ENCODE measurements around the gene RASGRP2. TPM values are rescaled to one million over a fixed set of nuclear protein-coding genes. Genes with fewer than 3 reads are reported as not detected.

RASGRP2 gene
- total RNA-seq, 1 experiment from 2014 or later = 4.0 TPM

- no peaks in the 10 kb centered on the region for H3K9me2 ChIP-seq (replicated peaks; ENCODE audit: insufficient read depth, low read length)
- H3K4me1 ChIP-seq (ENCODE audit: low read length) = peaks cover 11% of the 10 kb centered on the region
- H3K36me3 ChIP-seq (ENCODE audit: insufficient read depth, low read length) = no peaks in the 10 kb centered on the region
- H4K20me1 ChIP-seq (ENCODE audit: insufficient read depth, low read depth, low read length) = no peaks in the 10 kb centered on the region; the same call in 1 of the 2 replicates
- no peaks in the 10 kb centered on the region for H3K79me2 ChIP-seq (ENCODE audit: low read length)
- H3K4me3 ChIP-seq (ENCODE audit: low read length) = no peak overlapping the region
- no peaks in the 10 kb centered on the region for H3K27me3 ChIP-seq (ENCODE audit: low read length)
- no peak overlapping the region for H3K4me2 ChIP-seq (ENCODE audit: low read depth, low read length, poor library complexity, severe bottlenecking)
- no peak overlapping the region for H2AFZ ChIP-seq (ENCODE audit: low read length)
- H3K9me3 ChIP-seq (ENCODE audit: low read length) = no peaks in the 10 kb centered on the region
- DNase-seq = no peak
- no peak overlapping the region for H3K27ac ChIP-seq (ENCODE audit: low read length)
- no peak overlapping the region for H3K9ac ChIP-seq (ENCODE audit: low read length)
Observed at GRCh38 chr11:64696045-64696444, 47.9 kb downstream of the RASGRP2 start.

GRCh38 chr11:64695548-64695947 lies 48.4 kb downstream of the RASGRP2 start:
- no peak overlapping the region for H3K4me3 ChIP-seq (ENCODE audit: low read length)
- no peaks in the 10 kb centered on the region for H3K79me2 ChIP-seq (ENCODE audit: low read length)
- H3K27ac ChIP-seq (ENCODE audit: low read length) = no peak overlapping the region
- H3K4me2 ChIP-seq (ENCODE audit: low read depth, low read length, poor library complexity, severe bottlenecking) = no peak overlapping the region
- no peaks in the 10 kb centered on the region for H3K9me2 ChIP-seq (replicated peaks; ENCODE audit: insufficient read depth, low read length)
- H3K4me1 ChIP-seq (ENCODE audit: low read length) = peaks cover 11% of the 10 kb centered on the region
- H2AFZ ChIP-seq (ENCODE audit: low read length) = no peak overlapping the region
- no peaks in the 10 kb centered on the region for H3K9me3 ChIP-seq (ENCODE audit: low read length)
- H3K27me3 ChIP-seq (ENCODE audit: low read length) = no peaks in the 10 kb centered on the region
- no peak for DNase-seq
- no peaks in the 10 kb centered on the region for H3K36me3 ChIP-seq (ENCODE audit: insufficient read depth, low read length)
- no peak overlapping the region for H3K9ac ChIP-seq (ENCODE audit: low read length)
- no peaks in the 10 kb centered on the region; the same call in 1 of the 2 replicates for H4K20me1 ChIP-seq (ENCODE audit: insufficient read depth, low read depth, low read length)

- DNase-seq = peak; percentile 77
- Histone ChIP-seq H3K36me3 (ENCODE audit: insufficient read depth, low read length) (no peaks in the 10 kb centered on the region), H4K20me1 (ENCODE audit: insufficient read depth, low read depth, low read length) (no peaks in the 10 kb centered on the region; the same call in 1 of the 2 replicates), H3K9ac (ENCODE audit: low read length) (no peak overlapping the region), H3K79me2 (ENCODE audit: low read length) (no peaks in the 10 kb centered on the region), H3K9me2 (replicated peaks; ENCODE audit: insufficient read depth, low read length) (no peaks in the 10 kb centered on the region), H3K27me3 (ENCODE audit: low read length) (no peaks in the 10 kb centered on the region), H3K4me1 (ENCODE audit: low read length) (peaks cover 11% of the 10 kb centered on the region), H3K4me2 (ENCODE audit: low read depth, low read length, poor library complexity, severe bottlenecking) (peak overlapping the region; percentile 20), H3K4me3 (ENCODE audit: low read length) (no peak overlapping the region), H2AFZ (ENCODE audit: low read length) (peak overlapping the region; percentile 31; the same call in 1 of the 2 replicates), H3K9me3 (ENCODE audit: low read length) (no peaks in the 10 kb centered on the region), H3K27ac (ENCODE audit: low read length) (no peak overlapping the region)
Observed at GRCh38 chr11:64694821-64695365, 49.0 kb downstream of the RASGRP2 start.

- no peak overlapping the region for H3K9ac ChIP-seq (ENCODE audit: low read length)
- no peak overlapping the region for H3K27ac ChIP-seq (ENCODE audit: low read length)
- no peaks in the 10 kb centered on the region for H3K36me3 ChIP-seq (ENCODE audit: insufficient read depth, low read length)
- no peak overlapping the region; the same call in 1 of the 2 replicates for H2AFZ ChIP-seq (ENCODE audit: low read length)
- no peaks in the 10 kb centered on the region for H3K79me2 ChIP-seq (ENCODE audit: low read length)
- H3K9me2 ChIP-seq (replicated peaks; ENCODE audit: insufficient read depth, low read length) = no peaks in the 10 kb centered on the region
- H3K27me3 ChIP-seq (ENCODE audit: low read length) = no peaks in the 10 kb centered on the region
- no peak overlapping the region for H3K4me2 ChIP-seq (ENCODE audit: low read depth, low read length, poor library complexity, severe bottlenecking)
- H3K4me3 ChIP-seq (ENCODE audit: low read length) = no peak overlapping the region
- DNase-seq = no peak
- no peaks in the 10 kb centered on the region for H3K9me3 ChIP-seq (ENCODE audit: low read length)
- no peaks in the 10 kb centered on the region; the same call in 1 of the 2 replicates for H4K20me1 ChIP-seq (ENCODE audit: insufficient read depth, low read depth, low read length)
- peaks cover 17% of the 10 kb centered on the region for H3K4me1 ChIP-seq (ENCODE audit: low read length)
Observed at GRCh38 chr11:64694026-64694755, 49.8 kb downstream of the RASGRP2 start.

- Histone ChIP-seq H3K4me3 (ENCODE audit: low read length) (no peak overlapping the region), H2AFZ (ENCODE audit: low read length) (no peak overlapping the region), H3K79me2 (ENCODE audit: low read length) (no peaks in the 10 kb centered on the region), H3K4me2 (ENCODE audit: low read depth, low read length, poor library complexity, severe bottlenecking) (no peak overlapping the region), H3K9ac (ENCODE audit: low read length) (no peak overlapping the region), H3K9me2 (replicated peaks; ENCODE audit: insufficient read depth, low read length) (no peaks in the 10 kb centered on the region), H4K20me1 (ENCODE audit: insufficient read depth, low read depth, low read length) (no peaks in the 10 kb centered on the region; the same call in 1 of the 2 replicates), H3K9me3 (ENCODE audit: low read length) (no peaks in the 10 kb centered on the region), H3K27ac (ENCODE audit: low read length) (no peak overlapping the region), H3K4me1 (ENCODE audit: low read length) (peaks cover 24% of the 10 kb centered on the region), H3K36me3 (ENCODE audit: insufficient read depth, low read length) (no peaks in the 10 kb centered on the region), H3K27me3 (ENCODE audit: low read length) (no peaks in the 10 kb centered on the region)
- no peak for DNase-seq
Observed at GRCh38 chr11:64692764-64693331, 51.1 kb downstream of the RASGRP2 start.

GRCh38 chr11:64691543-64691942 lies 52.4 kb downstream of the RASGRP2 start:
- Histone ChIP-seq H3K4me3 (ENCODE audit: low read length) (no peak overlapping the region), H3K79me2 (ENCODE audit: low read length) (no peaks in the 10 kb centered on the region), H3K9me3 (ENCODE audit: low read length) (no peaks in the 10 kb centered on the region), H3K4me2 (ENCODE audit: low read depth, low read length, poor library complexity, severe bottlenecking) (no peak overlapping the region), H3K27ac (ENCODE audit: low read length) (no peak overlapping the region), H4K20me1 (ENCODE audit: insufficient read depth, low read depth, low read length) (no peaks in the 10 kb centered on the region; the same call in 1 of the 2 replicates), H3K9ac (ENCODE audit: low read length) (no peak overlapping the region), H3K9me2 (replicated peaks; ENCODE audit: insufficient read depth, low read length) (no peaks in the 10 kb centered on the region), H3K4me1 (ENCODE audit: low read length) (peaks cover 24% of the 10 kb centered on the region), H3K27me3 (ENCODE audit: low read length) (no peaks in the 10 kb centered on the region), H2AFZ (ENCODE audit: low read length) (no peak overlapping the region), H3K36me3 (ENCODE audit: insufficient read depth, low read length) (no peaks in the 10 kb centered on the region)
- DNase-seq = no peak

GRCh38 chr11:64690235-64690634 lies 53.7 kb downstream of the RASGRP2 start:
- H4K20me1 ChIP-seq (ENCODE audit: insufficient read depth, low read depth, low read length) = no peaks in the 10 kb centered on the region; the same call in 1 of the 2 replicates
- DNase-seq = no peak
- no peaks in the 10 kb centered on the region for H3K27me3 ChIP-seq (ENCODE audit: low read length)
- no peak overlapping the region for H3K4me3 ChIP-seq (ENCODE audit: low read length)
- H3K36me3 ChIP-seq (ENCODE audit: insufficient read depth, low read length) = no peaks in the 10 kb centered on the region
- peaks cover 23% of the 10 kb centered on the region for H3K4me1 ChIP-seq (ENCODE audit: low read length)
- no peak overlapping the region for H3K9ac ChIP-seq (ENCODE audit: low read length)
- no peak overlapping the region for H2AFZ ChIP-seq (ENCODE audit: low read length)
- no peak overlapping the region for H3K4me2 ChIP-seq (ENCODE audit: low read depth, low read length, poor library complexity, severe bottlenecking)
- no peaks in the 10 kb centered on the region for H3K9me3 ChIP-seq (ENCODE audit: low read length)
- H3K27ac ChIP-seq (ENCODE audit: low read length) = no peak overlapping the region
- no peaks in the 10 kb centered on the region for H3K9me2 ChIP-seq (replicated peaks; ENCODE audit: insufficient read depth, low read length)
- H3K79me2 ChIP-seq (ENCODE audit: low read length) = no peaks in the 10 kb centered on the region

GRCh38 chr11:64688534-64688982 lies 55.4 kb downstream of the RASGRP2 start:
- DNase-seq = peak; percentile 97
- Histone ChIP-seq H3K27ac (ENCODE audit: low read length) (no peak overlapping the region), H3K79me2 (ENCODE audit: low read length) (no peaks in the 10 kb centered on the region), H3K9me2 (replicated peaks; ENCODE audit: insufficient read depth, low read length) (no peaks in the 10 kb centered on the region), H4K20me1 (ENCODE audit: insufficient read depth, low read depth, low read length) (no peaks in the 10 kb centered on the region; the same call in 1 of the 2 replicates), H3K9ac (ENCODE audit: low read length) (peak overlapping the region; percentile 52), H2AFZ (ENCODE audit: low read length) (peak overlapping the region; percentile 89; the same call in 1 of the 2 replicates), H3K4me1 (ENCODE audit: low read length) (peaks cover 13% of the 10 kb centered on the region), H3K4me2 (ENCODE audit: low read depth, low read length, poor library complexity, severe bottlenecking) (peak overlapping the region; percentile 78), H3K4me3 (ENCODE audit: low read length) (peak overlapping the region; percentile 64), H3K27me3 (ENCODE audit: low read length) (no peaks in the 10 kb centered on the region), H3K36me3 (ENCODE audit: insufficient read depth, low read length) (no peaks in the 10 kb centered on the region), H3K9me3 (ENCODE audit: low read length) (no peaks in the 10 kb centered on the region)
